H7 (cell line): Measurements from ENCODE around the gene NKG7. TPM values are rescaled to one million over a fixed set of nuclear protein-coding genes. Genes with fewer than 3 reads are reported as not detected.
"Not testable (repeated sequence)": the region's sequence is repeated elsewhere in the genome, so short reads cannot be mapped to it uniquely, and the experiment has no call there.

Experiments
- DNase-seq: peaks from one replicate; pipeline ENCODE4 v3.0.0; 2012
- H3K27me3 ChIP-seq: 2 replicates; pipeline ENCODE4 v1.6.0; 2011; ENCODE audit warnings: mild to moderate bottlenecking, low read length; ENCODE audit not compliant: control insufficient read depth, insufficient read depth
- H3K36me3 ChIP-seq: replicated peaks from 2 replicates; pipeline ENCODE4 v1.5.1; 2011; ENCODE audit warnings: low read length; ENCODE audit not compliant: control insufficient read depth, insufficient read depth
- H3K4me3 ChIP-seq: 2 replicates; pipeline ENCODE4 v1.5.1; 2011; ENCODE audit warnings: low read depth, mild to moderate bottlenecking, control low read depth, low read length, moderate library complexity; ENCODE audit not compliant: insufficient read depth
- total RNA-seq: library from RNA; depleted of rRNA; stranded (reverse); fragments of >200 nt; shearing (Covaris generic); gene quantifications from 2 replicates; pipeline ENCODE4 v1.2.3, GENCODE V29; 2014; rRNA removed

The NKG7 gene, protein sequence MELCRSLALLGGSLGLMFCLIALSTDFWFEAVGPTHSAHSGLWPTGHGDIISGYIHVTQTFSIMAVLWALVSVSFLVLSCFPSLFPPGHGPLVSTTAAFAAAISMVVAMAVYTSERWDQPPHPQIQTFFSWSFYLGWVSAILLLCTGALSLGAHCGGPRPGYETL
- not detected in 2 replicates for total RNA-seq

DNA sequence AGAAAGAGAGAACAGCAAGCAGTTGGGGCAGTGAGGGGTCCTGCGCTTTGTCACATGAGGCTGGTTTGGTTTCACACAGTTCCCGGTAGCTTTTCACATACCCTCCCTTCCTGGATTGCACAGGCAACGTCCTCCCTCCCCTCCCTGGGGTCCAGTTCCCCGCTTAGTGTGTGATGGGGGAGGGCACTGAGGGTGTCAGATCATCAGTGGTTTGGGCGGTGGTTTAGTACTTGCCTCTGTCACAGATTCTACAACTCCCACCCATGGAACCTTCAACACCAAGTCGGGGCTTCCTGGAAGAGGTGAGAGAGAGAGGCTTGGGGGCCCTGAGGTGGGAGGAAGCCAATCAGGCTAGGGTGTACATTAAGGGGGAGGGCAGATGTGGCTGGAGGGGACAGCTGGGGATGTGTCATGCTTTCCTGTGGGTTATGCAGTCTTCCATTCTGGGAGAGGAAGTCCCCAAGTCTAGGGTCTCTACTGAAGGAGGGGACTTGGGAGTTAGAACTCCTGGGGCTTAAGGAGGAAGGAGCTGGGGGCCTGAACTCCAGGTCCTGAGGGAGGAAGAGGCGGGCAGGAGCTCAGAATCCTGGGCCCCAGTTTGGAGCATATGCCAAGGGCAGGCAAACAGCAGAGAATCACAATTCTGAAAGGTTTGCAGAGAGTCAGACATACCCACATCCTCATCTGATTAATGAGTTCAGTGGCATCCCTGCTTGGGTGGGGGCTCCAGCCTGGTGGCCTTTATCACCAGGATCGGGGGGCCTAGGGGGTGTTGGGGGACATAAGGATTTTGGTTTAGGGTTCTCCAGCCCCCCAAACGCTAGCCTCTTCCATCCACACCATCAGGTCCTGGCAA is at the start of gene NKG7:
TSS of gene NKG7 (minus strand) at position 6 of the 856 bp plus-strand sequence. CDS start 119 bp downstream, outside the sequence.
- DNase-seq = no peak
- Histone ChIP-seq H3K36me3 (no peaks in the 10 kb centered on the region), H3K4me3 (no peak within 1 kb of the TSS), H3K27me3 (no peaks in the 10 kb centered on the region; the same call in 1 of the 2 replicates)

DNA sequence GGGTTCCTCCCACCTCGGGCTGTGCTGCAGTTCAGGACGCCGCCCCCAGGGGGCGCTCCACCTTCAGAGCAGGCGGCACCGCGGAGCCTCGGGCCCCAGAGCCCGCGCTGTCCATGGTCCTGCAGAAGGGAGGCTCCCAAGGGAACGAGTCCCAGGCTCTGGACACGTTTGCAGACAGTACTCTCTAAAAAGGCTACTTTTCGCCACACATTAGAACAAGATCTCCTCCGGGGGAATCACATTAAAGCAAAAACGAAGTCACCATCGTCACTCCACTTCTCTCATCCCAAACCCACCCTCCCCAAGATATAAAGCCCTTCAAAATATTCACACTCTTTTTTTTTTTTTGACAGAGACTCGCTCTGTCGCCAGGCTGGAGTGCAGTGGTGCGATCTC is 49.6 kb upstream of the NKG7 start:
- DNase-seq = peak; percentile 97
- H3K4me3 ChIP-seq = peak overlapping the region; percentile 48

DNA sequence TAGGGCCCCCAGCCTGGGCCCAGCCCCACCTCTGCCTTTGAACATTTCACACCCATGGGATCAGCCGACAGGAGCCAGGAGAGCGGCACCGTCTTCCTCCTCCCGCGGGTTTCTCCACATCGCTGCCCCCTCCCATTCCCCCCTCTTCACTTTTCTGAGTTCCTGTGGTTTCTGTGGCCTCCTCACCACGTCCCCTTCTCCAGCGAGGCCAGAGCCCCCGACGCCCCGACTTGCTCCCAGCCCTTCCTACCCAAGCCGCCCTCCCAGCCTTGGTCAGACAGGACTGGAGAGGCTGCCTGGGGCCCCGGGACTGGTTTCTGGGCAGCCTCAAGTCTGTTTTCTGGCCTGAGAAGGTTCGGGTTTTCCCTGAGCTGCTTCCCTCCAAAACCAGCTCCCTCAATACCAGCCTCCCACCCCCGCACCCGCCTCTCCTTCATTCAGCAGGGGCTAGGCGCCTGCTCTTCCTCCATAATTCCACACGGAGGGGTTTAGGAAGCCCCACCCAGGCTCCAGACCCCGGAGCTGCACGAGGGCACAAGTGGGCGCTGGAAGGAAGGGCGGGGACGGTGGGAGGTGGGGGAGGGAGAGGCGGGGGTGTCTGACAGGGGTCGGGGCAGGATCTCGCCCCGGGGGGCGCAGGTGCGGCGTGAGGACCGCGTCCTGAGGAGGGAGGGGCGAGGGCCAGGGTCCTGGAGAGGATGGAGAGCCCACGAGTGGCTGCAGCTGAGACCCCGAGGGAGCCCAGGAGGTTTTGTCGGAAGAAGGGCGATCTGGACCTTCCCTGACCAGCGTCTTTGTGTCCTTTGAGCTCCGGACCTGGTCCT is 49.0 kb upstream of the NKG7 start:
- no peak for DNase-seq
- Histone ChIP-seq H3K4me3 (peak overlapping the region; percentile 48), H3K27me3 (peaks cover 6% of the 10 kb centered on the region), H3K36me3 (no peaks in the 10 kb centered on the region)

More for the DNA sequence above, 49.6 kb upstream of the NKG7 start:
- H3K27me3 ChIP-seq = peaks cover 6% of the 10 kb centered on the region
- H3K36me3 ChIP-seq = no peaks in the 10 kb centered on the region

- H3K36me3 ChIP-seq, H3K4me3 ChIP-seq, H3K27me3 ChIP-seq, DNase-seq: not testable (repeated sequence)
Measured at GRCh38 chr19:51420511-51420910, 48.1 kb upstream of the NKG7 start.

- Histone ChIP-seq H3K36me3 (no peaks in the 10 kb centered on the region), H3K4me3 (no peak overlapping the region), H3K27me3 (peaks cover 6% of the 10 kb centered on the region)
- no peak for DNase-seq
Measured at GRCh38 chr19:51418707-51419106, 46.3 kb upstream of the NKG7 start.

- H3K36me3 ChIP-seq = no peaks in the 10 kb centered on the region; the same call in 1 of the 2 replicates
- H3K4me3 ChIP-seq = no peak overlapping the region
- no peak for DNase-seq
- H3K27me3 ChIP-seq = peaks cover 6% of the 10 kb centered on the region
Measured at GRCh38 chr19:51417810-51418157, 45.3 kb upstream of the NKG7 start.

DNA sequence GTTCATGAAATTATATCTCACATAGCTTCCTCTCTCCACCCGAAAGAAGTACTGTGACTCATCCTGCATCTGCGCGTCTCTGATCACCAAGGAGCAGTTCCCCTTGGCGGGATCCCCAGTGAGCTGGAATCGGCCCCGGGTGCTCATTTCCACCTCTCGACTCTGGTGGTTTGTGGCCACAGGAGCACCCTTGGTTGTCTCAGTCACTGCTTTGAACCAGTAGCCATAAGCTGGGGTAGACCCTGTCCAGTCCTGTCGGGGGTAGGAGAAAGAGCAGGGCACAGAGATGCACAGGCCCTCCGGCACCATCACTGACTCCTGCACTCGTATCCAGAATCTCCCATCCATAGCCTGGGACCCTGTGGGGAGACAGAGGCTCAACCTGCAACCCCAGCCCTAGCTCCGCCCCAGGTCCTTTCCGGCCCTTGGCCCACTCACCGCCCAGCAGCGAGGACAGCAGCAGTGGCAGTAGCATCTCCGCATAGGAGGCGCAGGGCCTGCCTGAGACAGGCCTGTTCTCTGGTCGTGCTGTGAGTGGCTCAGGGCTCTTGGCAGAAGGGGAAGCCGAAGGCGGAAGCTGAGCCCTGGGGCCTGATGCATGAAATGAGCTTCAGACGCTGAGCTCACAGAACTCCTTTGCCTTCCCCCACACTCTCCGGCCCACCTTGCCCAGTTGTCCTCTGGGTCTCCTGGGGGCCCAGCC is 44.8 kb upstream of the NKG7 start, which contains the start of gene SIGLEC10:
TSS of gene SIGLEC10 (minus strand) at position 536 of the 703 bp plus-strand sequence. CDS start at position 475, 61 bp downstream.
- DNase-seq = peak; percentile 58

DNA sequence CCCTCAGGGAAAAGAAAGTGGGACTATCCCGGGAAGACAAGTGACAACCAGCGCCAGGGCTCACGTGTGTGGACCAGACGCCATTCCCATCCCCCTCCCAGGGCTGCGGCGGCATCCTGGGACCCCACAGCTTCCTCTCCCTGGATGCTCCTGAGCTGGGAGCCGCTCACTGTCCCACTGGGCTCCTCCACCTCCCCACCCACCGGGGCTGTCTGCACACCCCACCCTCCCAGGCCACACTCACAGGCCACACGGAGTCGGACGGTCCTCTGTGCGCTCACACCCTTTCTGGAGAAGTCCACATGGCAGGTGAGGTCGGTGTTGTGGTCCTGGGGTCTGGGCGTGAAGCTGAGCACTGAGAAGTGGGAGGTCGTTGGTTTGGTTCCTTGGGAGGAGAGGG is 44.0 kb upstream of the NKG7 start:
- DNase-seq, H3K36me3 ChIP-seq, H3K27me3 ChIP-seq, H3K4me3 ChIP-seq: not testable (repeated sequence)

More for the DNA sequence above, 44.8 kb upstream of the NKG7 start, which contains the start of gene SIGLEC10:
- no peak within 1 kb of the TSS for H3K4me3 ChIP-seq
- peaks cover 6% of the 10 kb centered on the region for H3K27me3 ChIP-seq
- H3K36me3 ChIP-seq = no peaks in the 10 kb centered on the region; the same call in 1 of the 2 replicates

DNA sequence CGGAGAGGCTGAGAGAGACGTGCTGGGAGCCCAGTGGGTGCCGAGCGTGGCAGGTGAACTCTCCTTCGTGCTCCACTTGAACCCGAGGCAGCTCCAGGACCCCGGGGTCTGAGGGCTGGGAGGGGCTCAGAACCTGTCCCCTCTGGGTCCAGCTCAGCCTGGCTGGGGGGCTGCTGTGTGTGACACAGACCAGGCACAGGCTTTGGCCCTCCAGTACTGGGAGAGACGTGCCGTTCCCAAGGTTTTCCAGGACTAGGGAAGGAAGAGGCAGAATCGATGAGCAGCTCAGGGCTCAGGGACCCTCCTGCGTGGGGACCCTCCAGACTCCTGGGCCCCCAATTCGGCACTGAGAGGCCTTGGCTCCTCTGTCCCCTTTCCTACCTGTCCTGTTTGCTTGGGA is 42.7 kb upstream of the NKG7 start:
- no peak overlapping the region for H3K4me3 ChIP-seq
- no peak for DNase-seq
- no peaks in the 10 kb centered on the region; the same call in 1 of the 2 replicates for H3K36me3 ChIP-seq
- no peaks in the 10 kb centered on the region for H3K27me3 ChIP-seq

GRCh38 chr19:51410950-51411748 is 38.7 kb upstream of the NKG7 start:
- DNase-seq = no peak
- Histone ChIP-seq H3K4me3 (no peak overlapping the region), H3K36me3 (no peaks in the 10 kb centered on the region; the same call in 1 of the 2 replicates), H3K27me3 (no peaks in the 10 kb centered on the region)

- peak; percentile 74 for DNase-seq
Measured at GRCh38 chr19:51407511-51408131, 35.2 kb upstream of the NKG7 start.

GRCh38 chr19:51402117-51402516 is 29.7 kb upstream of the NKG7 start:
- DNase-seq = no peak
- H3K27me3 ChIP-seq = no peaks in the 10 kb centered on the region
- peaks cover 2% of the 10 kb centered on the region; the same call in 1 of the 2 replicates for H3K36me3 ChIP-seq
- no peak overlapping the region for H3K4me3 ChIP-seq

More at GRCh38 chr19:51407511-51408131, 35.2 kb upstream of the NKG7 start:
- Histone ChIP-seq H3K27me3 (no peaks in the 10 kb centered on the region), H3K4me3 (no peak overlapping the region), H3K36me3 (peaks cover 2% of the 10 kb centered on the region; the same call in 1 of the 2 replicates)

DNA sequence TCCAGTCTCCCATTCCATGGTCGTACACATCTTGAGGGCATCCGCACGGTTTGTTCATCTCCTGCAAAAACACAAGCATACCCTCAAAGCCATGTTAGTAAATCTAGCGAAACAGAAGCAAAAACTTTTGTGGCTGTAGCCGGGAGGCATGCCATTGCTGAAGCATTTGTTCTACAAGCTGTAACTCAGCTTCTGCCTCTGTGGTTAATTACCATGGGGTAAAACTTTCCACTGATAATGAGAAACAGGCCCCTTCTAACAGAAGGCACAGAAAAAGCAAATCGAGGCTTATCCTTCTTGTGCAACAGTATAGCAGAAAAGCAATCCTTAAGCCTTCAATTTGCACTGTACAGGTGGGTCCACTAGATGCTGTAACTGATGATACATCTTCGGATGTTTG is 27.5 kb upstream of the NKG7 start:
- H3K27me3 ChIP-seq, DNase-seq, H3K4me3 ChIP-seq, H3K36me3 ChIP-seq: not testable (repeated sequence)
